UCSD-AML1 (cell line): ENCODE measurements around the gene RDX.

Experiments used
- DNase-seq: peaks from one replicate; lab custom pipeline; 2025; ENCODE audit not compliant: unreplicated experiment; lab: John Stamatoyannopoulos, UW

The RDX gene

GRCh38 chr11:110173811-110174644 lies 122.4 kb downstream of the RDX start:
- no peak for DNase-seq

- DNase-seq: no peak
Observed at GRCh38 chr11:110172468-110173065, 123.8 kb downstream of the RDX start.

GRCh38 chr11:110169738-110170137 lies 126.7 kb downstream of the RDX start:
- DNase-seq: no peak

DNA sequence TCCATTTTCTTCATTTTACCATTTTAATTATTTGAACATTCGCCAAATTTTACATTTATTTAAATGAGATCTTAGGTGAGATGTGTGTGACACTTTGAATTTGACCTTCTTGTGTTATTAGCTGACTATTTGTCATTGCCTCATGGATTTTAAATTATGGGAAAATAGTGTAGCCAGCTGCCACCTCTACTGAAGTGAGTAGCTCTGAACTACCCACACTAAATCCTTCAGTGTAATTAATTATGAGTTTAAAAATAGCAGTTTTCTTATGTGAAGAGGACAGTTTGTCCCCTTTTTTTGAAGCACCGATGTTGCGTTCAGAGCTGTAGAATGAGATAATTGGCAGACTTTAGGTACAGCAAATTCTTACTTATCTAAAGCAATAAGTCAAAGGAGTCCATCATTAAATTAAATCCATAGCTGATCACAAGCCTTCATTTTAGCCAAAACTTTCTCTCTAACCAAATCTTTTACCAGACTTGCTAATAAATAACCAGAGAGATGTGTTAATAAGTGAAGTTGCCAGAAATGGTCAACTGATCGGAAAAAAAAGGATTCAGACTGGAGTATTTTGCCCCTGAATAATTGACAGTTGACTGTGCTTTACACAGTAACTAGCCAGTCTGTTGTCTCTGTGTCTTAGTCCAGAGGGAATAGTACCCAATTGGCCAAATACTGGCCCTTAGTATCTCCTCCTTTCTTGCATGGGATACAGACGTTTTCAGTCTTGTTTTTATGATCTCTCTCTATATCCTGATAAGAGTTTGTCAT lies 128.2 kb downstream of the RDX start:
- no peak for DNase-seq

DNA sequence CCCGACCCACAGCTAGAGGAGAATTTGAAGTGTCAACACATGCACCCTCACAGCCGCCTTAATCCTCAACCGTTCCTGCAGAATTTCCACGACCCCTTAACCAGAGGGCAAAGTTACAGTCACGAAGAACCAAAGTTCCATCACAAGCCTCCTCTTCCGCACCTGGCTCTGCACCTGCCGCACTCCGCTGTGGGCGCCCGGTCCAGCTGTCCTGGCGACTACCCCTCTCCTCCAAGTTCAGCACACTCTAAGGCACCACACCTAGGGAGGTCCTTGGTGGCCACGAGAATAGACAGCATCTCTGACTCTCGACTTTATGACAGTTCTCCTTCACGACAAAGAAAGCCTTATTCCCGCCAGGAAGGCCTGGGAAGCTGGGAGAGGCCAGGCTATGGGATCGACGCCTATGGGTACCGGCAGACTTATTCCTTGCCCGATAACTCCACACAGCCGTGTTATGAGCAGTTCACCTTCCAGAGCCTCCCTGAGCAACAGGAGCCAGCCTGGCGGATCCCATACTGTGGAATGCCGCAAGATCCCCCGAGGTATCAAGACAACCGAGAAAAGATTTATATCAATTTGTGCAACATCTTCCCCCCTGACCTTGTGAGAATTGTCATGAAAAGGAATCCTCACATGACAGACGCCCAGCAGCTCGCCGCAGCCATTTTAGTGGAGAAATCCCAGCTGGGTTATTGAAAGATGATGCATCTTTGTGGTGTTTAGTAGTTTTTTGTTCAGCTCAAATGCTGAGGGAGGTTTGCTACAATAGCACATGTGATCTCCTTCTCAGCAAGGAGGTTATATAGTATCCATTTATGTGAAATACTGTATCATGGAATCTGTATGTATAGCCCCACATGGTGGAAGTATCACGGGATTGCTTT lies 131.1 kb downstream of the RDX start:
- DNase-seq: no peak

GRCh38 chr11:110162216-110162615 lies 134.2 kb downstream of the RDX start:
- DNase-seq: no peak

DNA sequence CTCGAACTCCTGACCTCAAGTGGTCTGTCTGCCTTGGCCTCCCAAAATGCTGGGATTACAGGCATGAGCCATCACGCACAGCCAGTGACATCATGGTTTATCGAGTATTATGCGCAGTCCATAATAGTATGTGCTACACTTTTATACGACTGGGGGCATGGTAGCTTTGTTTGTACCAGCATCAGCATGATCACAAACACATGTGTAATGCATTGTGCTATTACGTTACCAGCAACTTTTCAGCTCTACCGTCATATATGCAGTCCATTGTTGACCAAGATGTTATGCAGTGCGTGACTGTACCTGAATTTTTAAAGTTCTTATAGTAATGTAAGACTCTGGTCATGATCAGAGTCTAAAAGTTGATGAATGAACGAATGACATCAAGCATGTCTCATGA lies 135.4 kb downstream of the RDX start:
- no peak for DNase-seq

DNA sequence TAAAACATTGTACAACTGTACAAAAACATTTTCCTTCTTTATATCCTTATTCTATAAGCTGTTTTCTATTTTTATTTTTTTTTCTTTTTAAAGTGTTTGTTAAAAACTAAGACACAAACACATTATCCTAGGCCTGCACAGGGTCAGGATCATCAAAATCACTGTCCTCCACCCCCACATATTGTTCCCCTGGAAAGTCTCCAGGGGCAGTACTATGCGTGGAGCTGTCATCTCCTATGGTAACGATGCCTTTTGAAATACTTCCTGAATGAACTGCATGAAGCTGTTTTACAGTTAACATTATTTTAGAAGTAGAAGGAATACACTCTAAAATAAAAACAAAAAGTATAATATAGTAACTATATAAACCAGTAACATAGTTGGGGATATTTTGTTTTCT lies 136.0 kb downstream of the RDX start:
- DNase-seq: no peak

DNA sequence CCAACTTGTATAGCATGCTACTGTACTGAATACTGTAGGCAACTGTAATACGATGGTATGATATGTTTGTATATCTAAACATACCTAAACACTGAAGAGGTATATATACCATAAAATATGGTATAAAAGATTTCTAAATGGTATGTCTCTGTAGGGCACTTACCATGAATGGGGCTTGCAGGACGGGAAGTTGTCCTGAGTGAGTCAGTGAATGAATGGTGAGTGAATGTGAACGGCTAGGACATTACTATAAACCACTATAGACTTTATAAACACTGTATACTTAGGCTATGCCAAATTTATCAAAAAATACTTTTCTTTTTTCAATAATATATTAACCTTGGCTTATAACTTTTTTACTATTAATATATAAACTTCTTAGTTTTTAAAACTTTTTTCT lies 136.4 kb downstream of the RDX start:
- no peak for DNase-seq

- no peak for DNase-seq
Observed at GRCh38 chr11:110159476-110159875, 136.9 kb downstream of the RDX start.

DNA sequence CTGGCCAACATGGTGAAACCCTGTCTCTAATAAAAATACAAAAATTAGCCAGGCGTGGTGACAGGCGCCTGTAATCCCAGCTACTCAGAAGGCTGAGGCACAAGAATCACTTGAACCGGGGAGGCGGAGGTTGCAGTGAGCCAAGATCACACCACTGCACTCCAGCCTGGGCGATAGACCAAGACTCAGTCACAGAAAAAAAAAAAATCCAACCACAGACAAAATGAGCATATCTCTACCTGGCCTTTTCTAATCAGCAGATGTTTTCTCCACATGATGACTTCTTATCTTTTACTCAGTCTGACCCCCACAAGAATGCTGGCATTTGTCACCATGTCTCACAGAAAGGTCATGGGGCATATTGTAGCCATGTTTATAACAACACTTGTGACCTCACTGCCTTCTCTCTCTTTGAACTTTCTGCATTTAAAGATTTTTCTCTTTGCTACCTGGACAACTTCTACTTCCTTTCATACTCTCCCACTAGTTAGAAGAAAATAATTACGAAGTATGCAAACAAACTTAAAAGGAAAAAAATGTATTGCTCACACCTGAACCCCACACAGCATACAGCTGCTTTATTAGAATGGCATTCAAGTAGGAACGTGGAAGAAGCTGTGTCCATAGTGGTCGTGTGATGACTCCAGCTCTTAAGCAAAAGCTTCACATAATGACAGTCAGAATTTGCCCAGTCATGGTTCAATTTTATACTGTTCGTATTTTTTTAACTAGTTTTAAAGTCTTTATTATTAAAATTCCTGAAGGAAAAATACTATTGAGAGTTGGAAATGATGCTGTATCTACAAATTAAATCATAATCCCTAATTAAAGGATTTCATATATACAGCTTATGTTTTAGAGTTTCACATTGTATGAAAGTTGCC lies 137.9 kb downstream of the RDX start:
- DNase-seq: no peak

GRCh38 chr11:110156503-110156902 lies 139.9 kb downstream of the RDX start:
- DNase-seq: no peak

DNA sequence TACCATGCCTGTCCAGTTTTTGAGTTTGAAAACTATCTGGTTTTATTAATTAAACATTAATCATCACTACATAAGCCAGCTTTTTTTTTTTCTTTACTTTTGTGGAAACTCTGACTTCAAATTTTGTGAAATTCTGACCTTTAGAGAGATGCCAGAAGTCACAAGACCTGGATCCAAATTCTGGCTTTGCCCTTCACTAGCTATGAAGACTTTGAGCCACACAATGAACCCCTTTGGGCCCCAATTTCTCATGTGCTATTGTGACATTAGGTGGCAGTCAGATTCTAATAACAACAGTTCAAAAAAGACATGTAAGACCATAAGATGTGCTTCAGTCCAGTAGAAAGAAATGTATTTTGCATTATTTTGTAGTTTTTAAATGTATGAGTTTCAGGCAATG lies 142.9 kb downstream of the RDX start:
- no peak for DNase-seq

- DNase-seq: no peak
Observed at GRCh38 chr11:110152199-110152598, 144.2 kb downstream of the RDX start.

DNA sequence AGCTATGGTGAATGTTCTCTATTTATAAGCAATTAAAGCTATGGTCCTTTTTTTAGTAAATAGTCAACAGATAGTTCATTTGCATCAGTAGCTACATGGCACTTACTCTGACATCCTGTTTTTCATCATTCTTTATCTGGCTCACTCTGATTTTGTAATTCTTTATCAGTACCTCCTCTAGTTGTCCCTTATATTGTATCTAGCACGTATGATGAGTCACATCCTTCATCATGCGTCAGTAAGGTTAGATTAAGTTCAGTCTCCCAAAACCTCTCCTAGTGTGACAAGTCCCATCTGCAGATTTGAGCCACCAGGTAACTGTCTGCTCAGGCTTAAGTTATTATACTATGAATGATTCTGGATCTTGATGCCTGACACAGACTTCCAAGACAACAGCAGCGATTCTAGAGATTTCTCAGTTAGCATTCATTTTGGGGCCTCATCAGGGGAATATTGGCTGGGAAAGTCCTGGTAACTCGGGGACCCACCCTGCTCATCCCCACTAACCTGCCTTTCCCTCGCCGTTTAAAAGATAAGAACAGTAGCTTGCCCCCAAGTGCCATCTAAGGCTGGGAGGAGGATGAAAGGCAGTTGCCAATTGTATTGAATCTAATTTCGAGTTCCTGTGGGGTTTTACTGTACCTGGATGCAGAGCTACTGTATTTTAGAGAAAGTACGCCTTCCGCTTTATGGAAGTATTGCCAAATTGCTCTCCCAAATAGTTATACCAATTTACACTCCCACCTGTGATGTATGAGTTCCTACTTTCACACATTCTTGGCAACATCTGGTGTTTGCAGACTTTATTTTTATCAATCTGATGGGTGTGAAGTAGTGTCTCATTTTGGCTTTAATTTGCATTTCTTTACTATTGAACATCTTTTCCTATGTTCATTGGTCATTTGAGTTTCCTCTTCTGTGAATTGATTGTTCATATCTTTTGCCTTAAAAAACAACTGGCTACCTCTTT lies 147.4 kb downstream of the RDX start:
- DNase-seq: no peak

DNA sequence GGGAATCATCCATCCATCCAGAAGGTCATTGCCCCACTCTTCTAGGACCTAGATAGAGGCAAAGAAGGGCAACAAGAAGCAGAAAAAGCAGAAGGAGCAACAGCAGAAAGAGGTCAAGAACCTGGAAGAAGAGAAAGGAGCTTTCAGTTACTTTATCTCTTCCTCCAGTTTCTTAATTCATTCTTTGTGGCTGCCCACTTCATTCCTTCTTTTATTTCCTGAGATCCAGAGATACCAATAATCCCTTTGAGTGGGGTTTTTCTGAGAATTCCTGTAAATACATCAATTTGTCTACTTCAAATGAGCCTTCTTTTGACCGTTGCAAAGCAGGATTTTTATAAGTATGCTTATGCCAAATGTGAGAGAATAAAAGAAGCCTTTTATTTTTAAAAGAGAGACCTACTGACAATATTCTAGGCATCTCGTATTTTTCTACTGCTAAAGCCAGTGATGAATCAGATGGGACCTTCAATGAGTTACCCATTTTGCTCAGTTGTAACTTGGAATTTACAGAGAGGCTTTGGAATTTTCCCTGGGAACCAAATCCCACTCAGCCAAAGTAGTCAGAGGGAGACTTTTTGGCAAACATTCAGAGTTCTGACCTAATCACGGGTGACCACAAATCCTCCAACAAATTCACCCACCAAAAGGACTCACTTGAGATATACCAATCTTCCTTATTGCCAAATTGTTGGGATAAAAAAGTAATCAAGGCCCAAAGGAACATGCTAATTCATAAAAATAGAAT lies 148.3 kb downstream of the RDX start:
- no peak for DNase-seq

- DNase-seq: no peak
Observed at GRCh38 chr11:110141812-110142211, 154.6 kb downstream of the RDX start.

DNA sequence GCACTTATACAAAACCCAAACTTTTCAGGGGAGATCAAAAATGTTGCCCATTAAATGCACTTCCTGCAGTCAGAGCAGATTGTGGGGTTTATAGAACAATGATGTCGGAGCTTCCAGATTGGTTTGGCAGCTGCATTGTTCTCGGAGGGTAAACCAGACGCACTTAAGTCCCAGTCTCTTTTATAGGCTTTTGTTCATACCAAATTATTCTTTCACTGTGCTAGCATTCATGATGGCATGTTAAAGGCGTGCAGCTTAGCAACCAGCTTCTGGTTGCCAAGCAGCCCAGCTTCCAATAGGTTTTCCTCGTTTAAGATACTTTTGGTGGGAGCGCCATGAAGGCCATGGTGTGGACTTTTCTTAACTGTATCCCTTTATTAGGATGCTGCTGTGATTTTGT lies 162.3 kb downstream of the RDX start:
- DNase-seq: no peak
